OCI-LY7 (cell line): ENCODE data around the gene TSHZ2.

Experiments used
- CTCF ChIP-seq: fragments of 200-600 bp; sonication (generic); conservative IDR thresholded peaks from 2 replicates; pipeline ENCODE4 v1.5.1; 2014; ENCODE audit warnings: mild to moderate bottlenecking, antibody characterized with exemption, low read length, moderate library complexity, mixed read lengths
- EZH2phosphoT487 ChIP-seq: fragments of 200-600 bp; sonication (generic); IDR thresholded peaks from 2 replicates; pipeline ENCODE4 v1.6.1; 2018; ENCODE audit warnings: low read depth, borderline replicate concordance, mild to moderate bottlenecking, mixed run types, antibody characterized with exemption, low read length, moderate library complexity, mixed read lengths

- no peak for TF ChIP-seq CTCF
- no peak for TF ChIP-seq EZH2phosphoT487
These were observed 119.6 kb downstream of the TSHZ2 start for GRCh38 chr20:53091789-53092188.
